H1 (cell line): ENCODE results near the gene KIF5C. TPM values are rescaled to one million over a fixed set of nuclear protein-coding genes. Genes with fewer than 3 reads are reported as not detected.

Experiments
- CBX5 ChIP-seq: fragments of 300-800, 300-1000 bp; sonication (generic); IDR thresholded peaks from 2 replicates; pipeline ENCODE4 v1.7.1; 2016; ENCODE audit warnings: antibody characterized with exemption, low read length, low read depth
- CHD2 ChIP-seq: IDR thresholded peaks from 2 replicates; pipeline ENCODE4 v1.6.1; 2012; ENCODE audit warnings: low read length, improper control_type of control experiment
- E2F6 ChIP-seq: IDR thresholded peaks from 2 replicates; pipeline ENCODE4 v1.6.1; 2012; ENCODE audit warnings: inconsistent platforms
- EGR1 ChIP-seq: IDR thresholded peaks from 2 replicates; pipeline ENCODE4 v1.6.1; 2011; ENCODE audit warnings: low read depth, low read length, borderline replicate concordance
- EP300 ChIP-seq, 2 experiments: IDR thresholded peaks; 1 replicate in 1 of 2; 2 replicates in 1 of 2; pipeline ENCODE4 v1.6.1; 2011 to 2012; ENCODE audit warnings: low read depth in 2 of 2, low read length in 2 of 2, mild to moderate bottlenecking in 2 of 2, borderline replicate concordance in 1 of 2, inconsistent platforms in 1 of 2, moderate library complexity in 1 of 2
- RNF2 ChIP-seq: fragments of 200-900, 300-1000 bp; sonication (generic); IDR thresholded peaks from 2 replicates; pipeline ENCODE4 v1.7.1; 2016; ENCODE audit warnings: borderline replicate concordance, low read depth, mild to moderate bottlenecking, antibody characterized with exemption, low read length; ENCODE audit not compliant: poor library complexity, severe bottlenecking; ENCODE audit errors: missing control alignments
- SIN3A ChIP-seq, 2 experiments: IDR thresholded peaks in 1 of 2; conservative IDR thresholded peaks in 1 of 2; 2 replicates each; pipeline ENCODE4 v1.6.1; 2011 to 2012; ENCODE audit warnings: low read length in 2 of 2, improper control_type of control experiment in 1 of 2, low read depth in 1 of 2, mild to moderate bottlenecking in 1 of 2
- TCF12 ChIP-seq: IDR thresholded peaks from 2 replicates; pipeline ENCODE4 v1.6.1; 2011; ENCODE audit warnings: low read depth, mild to moderate bottlenecking, low read length
- polyA plus RNA-seq, 7 experiments: library from polyadenylated mRNA; depleted of rRNA in 3 of 7; stranded (reverse) in 5 of 7; unstranded in 2 of 7; fragments of >200 nt in 5 of 7; fragments of 200-250 nt in 2 of 7; gene quantifications; 1 replicate in 5 of 7; 2 replicates in 1 of 7; 4 replicates in 1 of 7; pipeline versions ENCODE4 v1.2.1 to v1.2.3, GENCODE V29; 2011 to 2013; ENCODE audit warnings: missing spikeins in 2 of 7, mixed read lengths in 2 of 7
- total RNA-seq: library from RNA; stranded (reverse); fragmentation: NEBNext Ultra II Directional; extraction: Animal tissue kit (Norgen Biotek cat#: 25700); gene quantifications from 2 replicates; pipeline ENCODE4 v1.2.1, GENCODE V29; 2021

The KIF5C gene
- total and polyA plus RNA-seq, 2 of the 8 experiments (the other 6 are each of a cell fraction or from before 2014, with no cell fraction given): 16.3 to 66.4 TPM

- TF ChIP-seq EP300 (IDR thresholded peaks at IDR 0.05; ENCODE audit: borderline replicate concordance in 1 of 2, low read depth in 2 of 2, low read length in 2 of 2) (no peak), SIN3A (conservative IDR thresholded peaks at IDR 0.05 in 1 of 2, IDR thresholded peaks at IDR 0.05 in 1 of 2; ENCODE audit: low read depth in 1 of 2, low read length in 2 of 2) (no peak), E2F6 (no peak), EGR1 (no peak), TCF12 (no peak), CBX5 (no peak), CHD2 (no peak), RNF2 (no peak)
- TF ChIP-seq, all 59 proteins: peak for 0
Observed at GRCh38 chr2:149058936-149059335, 183.9 kb downstream of the KIF5C start (continued).
